ENCODE results near the gene GABRD. TPM values are rescaled to one million over a fixed set of nuclear protein-coding genes. Genes with fewer than 3 reads are reported as not detected.

The GABRD gene
- total and polyA plus RNA-seq, 2 experiments from 2014 or later: not detected

DNA sequence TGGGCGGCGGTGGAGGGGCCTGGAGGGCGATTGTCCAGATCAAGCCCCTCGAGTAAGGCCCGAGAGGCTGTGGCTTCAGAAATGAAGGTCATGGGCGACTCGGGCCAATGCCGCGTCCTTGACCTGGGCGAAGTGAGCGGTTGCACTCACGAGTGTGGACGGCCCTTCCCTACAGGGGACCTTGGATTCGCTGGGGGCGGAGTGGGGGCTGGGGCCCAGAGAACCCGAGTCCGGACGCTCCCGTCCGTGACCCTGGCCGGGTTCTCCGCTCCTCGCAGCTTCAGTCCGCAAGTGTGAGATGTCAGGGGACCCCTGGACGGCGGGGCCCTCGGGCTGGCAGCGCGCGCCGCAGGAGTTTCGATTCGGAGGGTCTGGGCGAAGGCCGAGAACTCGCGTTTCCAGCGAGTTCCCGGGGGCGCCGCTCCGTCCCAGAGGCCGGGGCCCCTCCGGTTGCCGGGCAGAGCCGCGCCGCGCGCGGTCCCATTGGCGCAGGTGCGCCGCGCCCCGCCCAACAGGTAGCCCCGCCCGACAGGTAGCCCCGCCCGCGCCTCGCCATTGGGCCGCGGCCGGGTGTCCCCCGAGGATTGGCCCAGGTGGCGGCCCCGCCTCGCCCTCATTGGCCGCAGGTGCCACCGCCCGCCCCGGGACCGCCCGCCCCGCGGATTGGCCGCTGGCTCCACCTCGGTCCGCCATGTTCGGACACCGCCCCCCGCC, 30.7 kb downstream of the GABRD start, which contains the start of gene PRKCZ:
Gene PRKCZ, plus strand, starts transcription at position 694 of the 714 bp plus-strand sequence. CDS start 220 bp downstream, outside the sequence.
- Histone ChIP-seq H2AFZ (no peak within 1 kb of the TSS), H3K27ac (no peak within 1 kb of the TSS), H3K9ac (no peak within 1 kb of the TSS), H3K79me2 (ENCODE audit: insufficient read depth) (no peaks in the 10 kb centered on the region), H4K20me1 (ENCODE audit: insufficient read depth) (no peaks in the 10 kb centered on the region), H3K4me2 (ENCODE audit: unreplicated experiment) (no peak within 1 kb of the TSS), H3K4me1 (ENCODE audit: insufficient read depth) (peaks cover 4% of the 10 kb centered on the region; the same call in 1 of the 2 replicates), H3K27me3 (replicated peaks; ENCODE audit: insufficient read depth) (peaks cover 32% of the 10 kb centered on the region), H3K9me3 (ENCODE audit: low read depth) (no peaks in the 10 kb centered on the region), H3K9me2 (ENCODE audit: insufficient read depth) (no peaks in the 10 kb centered on the region), H3F3A (ENCODE audit: insufficient read depth) (no peaks in the 10 kb centered on the region), H3K4me3 (no peak within 1 kb of the TSS), H3K36me3 (ENCODE audit: low read depth) (no peaks in the 10 kb centered on the region)
- in situ Hi-C loops (cut with MboI): no loop called here
- TF ChIP-seq EZH2 (IDR thresholded peaks at IDR 0.05; ENCODE audit: insufficient read depth, poor library complexity, severe bottlenecking) (no peak), EZH2phosphoT487 (IDR thresholded peaks at IDR 0.05; ENCODE audit: insufficient read depth, low read depth) (no peak)
- WGBS, 2 experiments (ENCODE audit: low coverage in 1 of 2, low lambda C conversion rate in 2 of 2, missing lambda C conversion rate in 2 of 2): 6 to 15% methylated on average over 50 to 51 of the region's 83 CpGs
- no peak for DNase-seq

DNA sequence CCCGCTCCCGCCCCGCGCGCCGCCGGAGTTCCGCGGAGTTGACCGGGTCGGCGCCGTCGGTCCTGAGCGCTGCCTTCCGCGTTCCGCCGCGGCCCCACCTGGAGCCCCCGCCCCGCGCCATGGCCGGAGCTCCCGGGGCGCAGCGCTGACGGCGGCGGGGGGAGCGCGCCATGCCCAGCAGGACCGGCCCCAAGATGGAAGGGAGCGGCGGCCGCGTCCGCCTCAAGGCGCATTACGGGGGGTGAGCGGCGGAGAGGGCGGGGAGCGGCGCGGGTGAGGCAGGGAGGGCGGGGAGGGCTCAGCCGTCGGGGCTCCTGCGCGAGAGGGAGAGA, 31.3 kb downstream of the GABRD start:
- H3K9ac ChIP-seq: no peak overlapping the region
- H3K4me2 ChIP-seq (ENCODE audit: unreplicated experiment): no peak overlapping the region
- no peaks in the 10 kb centered on the region for H3K4me1 ChIP-seq (ENCODE audit: insufficient read depth)
- in situ Hi-C loops (cut with MboI): no loop called here
- no peak for DNase-seq
- no peaks in the 10 kb centered on the region for H3K79me2 ChIP-seq (ENCODE audit: insufficient read depth)
- no peaks in the 10 kb centered on the region for H4K20me1 ChIP-seq (ENCODE audit: insufficient read depth)
- no peak overlapping the region for H3K4me3 ChIP-seq
- H3F3A ChIP-seq (ENCODE audit: insufficient read depth): no peaks in the 10 kb centered on the region
- peaks cover 32% of the 10 kb centered on the region for H3K27me3 ChIP-seq (replicated peaks; ENCODE audit: insufficient read depth)
- no peak overlapping the region for H2AFZ ChIP-seq
- H3K9me2 ChIP-seq (ENCODE audit: insufficient read depth): no peaks in the 10 kb centered on the region
- TF ChIP-seq EZH2 (IDR thresholded peaks at IDR 0.05; ENCODE audit: insufficient read depth, poor library complexity, severe bottlenecking) (no peak), EZH2phosphoT487 (IDR thresholded peaks at IDR 0.05; ENCODE audit: insufficient read depth, low read depth) (0 out of 2 replicates have a peak, but pooled peaks have one; percentile 3)
- H3K27ac ChIP-seq: no peak overlapping the region
- WGBS, 2 experiments (ENCODE audit: low coverage in 1 of 2, low lambda C conversion rate in 2 of 2, missing lambda C conversion rate in 2 of 2): 4 to 8% methylated on average over 23 to 24 of the region's 51 CpGs
- no peaks in the 10 kb centered on the region for H3K9me3 ChIP-seq (ENCODE audit: low read depth)
- H3K36me3 ChIP-seq (ENCODE audit: low read depth): no peaks in the 10 kb centered on the region

DNA sequence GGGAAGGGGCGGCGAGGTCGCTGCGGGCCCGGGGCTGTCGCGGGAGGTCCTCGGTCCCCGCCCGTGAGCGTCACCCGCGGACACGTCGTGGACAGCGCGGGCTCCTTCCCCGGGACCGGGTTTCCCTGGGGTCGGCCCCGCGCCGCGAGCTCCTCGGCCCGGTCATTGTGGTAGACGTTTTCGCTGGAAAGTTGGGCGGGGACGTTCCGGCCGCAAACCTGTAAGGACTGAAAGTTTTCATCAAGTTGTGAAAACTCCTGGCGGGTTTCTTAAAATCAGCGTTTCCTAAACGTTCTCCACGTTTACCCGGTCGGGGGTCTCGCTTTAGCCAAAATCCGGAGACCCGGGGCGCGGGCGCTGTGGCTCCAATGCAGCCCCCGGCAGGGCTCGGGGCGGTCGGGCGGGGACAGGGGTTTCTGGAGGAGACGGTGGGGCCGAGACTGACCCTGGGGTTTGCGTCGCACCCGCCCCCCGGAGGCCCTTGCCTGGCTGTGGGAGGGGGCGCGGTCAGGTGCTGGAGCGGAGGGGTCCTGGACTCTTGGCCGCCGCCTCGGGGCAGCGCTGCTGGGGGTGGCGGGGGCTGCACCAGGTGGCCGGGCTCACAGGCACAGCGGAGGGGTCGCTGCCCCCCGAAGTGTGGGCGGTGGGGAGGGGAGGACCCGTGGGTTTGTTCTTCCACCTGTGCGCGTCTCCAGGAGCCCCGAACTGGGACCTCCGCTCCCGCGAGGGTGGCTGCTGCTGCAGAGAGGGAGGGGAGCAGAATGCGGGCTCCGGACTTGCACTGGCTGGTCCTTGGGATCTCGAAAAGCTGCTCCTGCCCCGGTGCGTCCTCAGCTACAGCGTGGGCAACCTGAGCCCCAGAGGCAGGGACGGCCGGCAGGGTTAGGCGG, 31.9 kb downstream of the GABRD start:
- in situ Hi-C loops (cut with MboI): no loop called here
- H3K4me3 ChIP-seq: no peak overlapping the region
- no peak for DNase-seq
- TF ChIP-seq EZH2phosphoT487 (IDR thresholded peaks at IDR 0.05; ENCODE audit: insufficient read depth, low read depth) (0 out of 2 replicates have a peak, but pooled peaks have one; percentile 61), EZH2 (IDR thresholded peaks at IDR 0.05; ENCODE audit: insufficient read depth, poor library complexity, severe bottlenecking) (peak; percentile 79)
- 7 to 9% methylated on average over 46 to 73 of the region's 84 CpGs for WGBS, 2 experiments (ENCODE audit: low coverage in 1 of 2, low lambda C conversion rate in 2 of 2, missing lambda C conversion rate in 2 of 2)
- H2AFZ ChIP-seq: no peak overlapping the region
- no peak overlapping the region for H3K4me2 ChIP-seq (ENCODE audit: unreplicated experiment)
- H3K36me3 ChIP-seq (ENCODE audit: low read depth): no peaks in the 10 kb centered on the region
- no peaks in the 10 kb centered on the region for H3F3A ChIP-seq (ENCODE audit: insufficient read depth)
- no peak overlapping the region for H3K9ac ChIP-seq
- no peaks in the 10 kb centered on the region for H3K9me3 ChIP-seq (ENCODE audit: low read depth)
- no peaks in the 10 kb centered on the region for H3K79me2 ChIP-seq (ENCODE audit: insufficient read depth)
- H3K9me2 ChIP-seq (ENCODE audit: insufficient read depth): no peaks in the 10 kb centered on the region
- no peaks in the 10 kb centered on the region for H4K20me1 ChIP-seq (ENCODE audit: insufficient read depth)
- H3K4me1 ChIP-seq (ENCODE audit: insufficient read depth): no peaks in the 10 kb centered on the region
- H3K27me3 ChIP-seq (replicated peaks; ENCODE audit: insufficient read depth): peaks cover 32% of the 10 kb centered on the region
- H3K27ac ChIP-seq: no peak overlapping the region

GRCh38 chr1:2052054-2052679, 33.0 kb downstream of the GABRD start:
- H3K79me2 ChIP-seq (ENCODE audit: insufficient read depth): no peaks in the 10 kb centered on the region
- WGBS, 2 experiments (ENCODE audit: low coverage in 1 of 2, low lambda C conversion rate in 2 of 2, missing lambda C conversion rate in 2 of 2): 63 to 89% methylated on average over 13 to 14 of the region's 16 CpGs
- no peak overlapping the region for H3K27ac ChIP-seq
- H3K4me1 ChIP-seq (ENCODE audit: insufficient read depth): no peaks in the 10 kb centered on the region
- DNase-seq: no peak
- no peak overlapping the region for H2AFZ ChIP-seq
- in situ Hi-C loops (cut with MboI): no loop called here
- no peaks in the 10 kb centered on the region for H3F3A ChIP-seq (ENCODE audit: insufficient read depth)
- H3K9ac ChIP-seq: no peak overlapping the region
- H3K4me3 ChIP-seq: no peak overlapping the region
- TF ChIP-seq EZH2phosphoT487 (IDR thresholded peaks at IDR 0.05; ENCODE audit: insufficient read depth, low read depth) (no peak), EZH2 (IDR thresholded peaks at IDR 0.05; ENCODE audit: insufficient read depth, poor library complexity, severe bottlenecking) (no peak)
- H4K20me1 ChIP-seq (ENCODE audit: insufficient read depth): no peaks in the 10 kb centered on the region
- no peaks in the 10 kb centered on the region for H3K9me2 ChIP-seq (ENCODE audit: insufficient read depth)
- no peaks in the 10 kb centered on the region for H3K9me3 ChIP-seq (ENCODE audit: low read depth)
- H3K36me3 ChIP-seq (ENCODE audit: low read depth): no peaks in the 10 kb centered on the region
- H3K27me3 ChIP-seq (replicated peaks; ENCODE audit: insufficient read depth): peaks cover 32% of the 10 kb centered on the region
- H3K4me2 ChIP-seq (ENCODE audit: unreplicated experiment): no peak overlapping the region
